ENCODE results near the gene COG7. TPM values are rescaled to one million over a fixed set of nuclear protein-coding genes. Genes with fewer than 3 reads are reported as not detected.

COG7 gene
- total and polyA plus RNA-seq, 2 of the 13 experiments (the other 11 are each of a cell fraction or from before 2014, with no cell fraction given): 12.6 to 54.5 TPM

DNA sequence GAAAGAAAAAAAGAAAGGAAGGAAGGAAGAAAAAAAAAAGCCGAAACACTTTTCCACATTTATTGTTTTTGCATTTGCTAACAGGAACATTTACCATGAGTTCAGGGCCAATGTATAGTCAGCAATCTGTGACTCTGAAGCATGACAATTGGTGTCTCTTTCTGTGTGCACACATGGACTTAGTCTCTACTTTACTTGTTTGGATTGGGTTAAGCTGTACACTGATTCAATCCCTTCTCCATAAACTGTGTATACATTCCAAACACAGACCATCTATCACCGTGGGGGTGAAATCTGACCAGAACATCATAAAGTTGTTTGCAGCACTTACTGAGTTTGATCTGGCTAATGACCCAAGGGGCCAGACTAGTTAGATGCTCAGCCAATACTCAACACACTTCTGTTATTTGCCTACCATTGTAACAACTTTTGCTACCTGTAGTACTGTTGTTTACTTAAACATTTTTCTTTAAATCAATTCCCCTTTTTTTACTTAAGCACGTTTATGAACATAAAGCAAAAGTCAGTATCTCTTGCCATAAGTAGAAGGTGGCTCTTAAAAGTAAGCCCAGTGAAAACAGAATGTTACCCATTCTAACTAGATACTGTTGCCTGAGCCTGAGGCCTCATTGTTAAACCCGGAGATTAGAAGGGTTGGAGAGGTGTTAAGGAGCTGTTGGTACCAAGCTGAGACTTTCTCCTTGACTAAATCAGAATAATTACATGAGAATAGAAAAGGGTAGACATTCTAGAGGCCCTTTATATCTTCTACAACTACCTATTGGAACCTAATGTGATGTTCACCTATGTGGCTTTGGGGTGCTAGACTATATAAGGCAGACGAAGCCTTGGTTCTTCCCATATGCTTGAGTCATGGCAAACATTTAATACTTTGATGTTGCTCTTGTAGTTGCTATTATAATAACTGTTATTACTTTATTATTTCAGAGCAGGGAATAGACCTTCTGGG is 109.1 kb downstream of the COG7 start:
- Histone ChIP-seq H3K27me3 (ENCODE audit: control insufficient read depth in 1 of 2, insufficient read depth in 2 of 2, low read length in 2 of 2) (peaks cover 0 to 6% of the 10 kb centered on the region in 2 experiments; a peak in 2 of 5 replicates), H3K9ac (ENCODE audit: insufficient read depth, low read depth, low read length) (no peak overlapping the region), H3K4me2 (ENCODE audit: low read depth, low read length) (no peak overlapping the region), H3K9me3 (ENCODE audit: low read length) (no peaks in the 10 kb centered on the region), H4K20me1 (ENCODE audit: insufficient read depth, low read length) (no peaks in the 10 kb centered on the region), H3K4me3 (replicated peaks in 1 of 3; ENCODE audit: insufficient read depth in 1 of 3, low read depth in 2 of 3, low read length in 3 of 3) (no peak overlapping the region), H3K36me3 (replicated peaks in 1 of 2; ENCODE audit: control insufficient read depth in 1 of 2, insufficient read depth in 2 of 2, low read length in 2 of 2) (no peaks in the 10 kb centered on the region), H2AFZ (ENCODE audit: low read length) (no peak overlapping the region), H3K79me2 (ENCODE audit: insufficient read depth, low read length) (no peaks in the 10 kb centered on the region), H3K4me1 (ENCODE audit: insufficient read depth, low read length) (peaks cover 7% of the 10 kb centered on the region), H3K27ac (ENCODE audit: extremely low read length, insufficient read depth, low read length) (no peak overlapping the region)
- WGBS (ENCODE audit: low lambda C conversion rate): 4% methylated on average over 5 of the region's 5 CpGs
- ChIA-PET CTCF (ENCODE audit: low intra/inter-chr PET ratio, low total read pairs) (no interaction called here), POLR2A (no interaction called here)
- DNase-seq (ENCODE audit: low spot score): no peak
- TF ChIP-seq ZFP1 (CRISPR knock-in tag; IDR thresholded peaks at IDR 0.05) (no peak), ZNF136 (CRISPR knock-in tag; IDR thresholded peaks at IDR 0.05; ENCODE audit: low read depth) (no peak), HDAC6 (IDR thresholded peaks at IDR 0.05; ENCODE audit: low read depth, low read length) (no peak), ZFP62 (CRISPR knock-in tag; IDR thresholded peaks at IDR 0.05) (no peak), ZNF7 (CRISPR knock-in tag; IDR thresholded peaks at IDR 0.05) (no peak), RBAK (CRISPR knock-in tag; IDR thresholded peaks at IDR 0.05) (no peak), ZBTB7A (CRISPR knock-in tag; IDR thresholded peaks at IDR 0.05) (no peak)
- TF ChIP-seq, protein P1, sequence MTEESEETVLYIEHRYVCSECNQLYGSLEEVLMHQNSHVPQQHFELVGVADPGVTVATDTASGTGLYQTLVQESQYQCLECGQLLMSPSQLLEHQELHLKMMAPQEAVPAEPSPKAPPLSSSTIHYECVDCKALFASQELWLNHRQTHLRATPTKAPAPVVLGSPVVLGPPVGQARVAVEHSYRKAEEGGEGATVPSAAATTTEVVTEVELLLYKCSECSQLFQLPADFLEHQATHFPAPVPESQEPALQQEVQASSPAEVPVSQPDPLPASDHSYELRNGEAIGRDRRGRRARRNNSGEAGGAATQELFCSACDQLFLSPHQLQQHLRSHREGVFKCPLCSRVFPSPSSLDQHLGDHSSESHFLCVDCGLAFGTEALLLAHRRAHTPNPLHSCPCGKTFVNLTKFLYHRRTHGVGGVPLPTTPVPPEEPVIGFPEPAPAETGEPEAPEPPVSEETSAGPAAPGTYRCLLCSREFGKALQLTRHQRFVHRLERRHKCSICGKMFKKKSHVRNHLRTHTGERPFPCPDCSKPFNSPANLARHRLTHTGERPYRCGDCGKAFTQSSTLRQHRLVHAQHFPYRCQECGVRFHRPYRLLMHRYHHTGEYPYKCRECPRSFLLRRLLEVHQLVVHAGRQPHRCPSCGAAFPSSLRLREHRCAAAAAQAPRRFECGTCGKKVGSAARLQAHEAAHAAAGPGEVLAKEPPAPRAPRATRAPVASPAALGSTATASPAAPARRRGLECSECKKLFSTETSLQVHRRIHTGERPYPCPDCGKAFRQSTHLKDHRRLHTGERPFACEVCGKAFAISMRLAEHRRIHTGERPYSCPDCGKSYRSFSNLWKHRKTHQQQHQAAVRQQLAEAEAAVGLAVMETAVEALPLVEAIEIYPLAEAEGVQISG (CRISPR knock-in tag; IDR thresholded peaks at IDR 0.05): no peak
- intact Hi-C loops (cut with micrococcal nuclease; ENCODE audit: unreplicated experiment): no loop called here
- FAIRE-seq: no peak
- BruUV-seq (replicated peaks): no TSS peak
- ATAC-seq: peak; percentile 34; the same call in 1 of the 3 replicates
- in situ Hi-C loops (cut with HindIII; ENCODE audit: extremely low pct_ligation_motif_present, low pct_unique_long_range_greater_than_20kb): no loop called here

Measured in HepG2 (cell line).